Lung microvascular endothelial cell (primary cell): ENCODE measurements around the gene PIK3CB. TPM values are rescaled to one million over a fixed set of nuclear protein-coding genes. Genes with fewer than 3 reads are reported as not detected.
"Not testable (repeated sequence)": the region's sequence is repeated elsewhere in the genome, so short reads cannot be mapped to it uniquely, and the experiment has no call there.

Experiments
- DNase-seq, 2 donors: peaks; one replicate each; pipeline versions ENCODE4 v3.0.0 to v3.0.0-alpha.2; 2010; ENCODE audit warnings: low read depth in 2 of 2
- total RNA-seq: library from RNA; depleted of rRNA; stranded (reverse); fragments of >200 nt; gene quantifications from 2 replicates; pipeline ENCODE4 v1.2.1, GENCODE V29; 2014

Gene PIK3CB
- total RNA-seq, 1 donor from 2014 or later = 11.5 TPM

DNA sequence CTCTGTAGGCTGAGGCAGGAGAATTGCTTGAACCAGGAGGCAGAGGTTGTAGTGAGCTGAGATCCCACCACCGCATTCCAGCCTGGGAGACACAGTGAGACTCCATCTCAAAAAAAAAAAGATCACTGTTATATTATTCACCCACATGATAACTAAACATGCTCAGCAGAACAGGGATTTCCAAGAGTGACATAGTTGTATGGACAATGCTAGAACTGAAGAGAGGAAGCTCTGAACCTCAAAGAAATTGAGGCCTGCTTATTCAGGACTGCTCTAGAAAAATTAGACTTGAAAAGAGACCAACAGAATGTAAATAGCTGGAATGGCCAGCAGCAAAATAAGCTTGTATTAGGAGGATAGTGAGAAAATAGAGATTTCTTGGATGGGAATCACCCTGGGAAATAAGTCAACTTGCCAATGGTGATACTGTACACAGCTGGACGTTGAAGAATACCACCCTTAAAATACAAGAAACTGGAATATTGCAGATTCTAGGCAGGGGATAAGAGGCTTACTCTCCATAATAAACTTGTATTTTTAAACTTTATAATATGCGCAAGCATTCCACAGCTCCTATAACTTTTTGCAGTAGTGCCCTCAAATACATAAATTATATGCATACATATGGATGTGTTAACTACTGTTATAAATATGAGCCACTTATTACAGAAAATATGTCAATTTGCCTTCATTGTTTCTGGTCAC, 28.2 kb downstream of the PIK3CB start:
- DNase-seq = no peak

DNA sequence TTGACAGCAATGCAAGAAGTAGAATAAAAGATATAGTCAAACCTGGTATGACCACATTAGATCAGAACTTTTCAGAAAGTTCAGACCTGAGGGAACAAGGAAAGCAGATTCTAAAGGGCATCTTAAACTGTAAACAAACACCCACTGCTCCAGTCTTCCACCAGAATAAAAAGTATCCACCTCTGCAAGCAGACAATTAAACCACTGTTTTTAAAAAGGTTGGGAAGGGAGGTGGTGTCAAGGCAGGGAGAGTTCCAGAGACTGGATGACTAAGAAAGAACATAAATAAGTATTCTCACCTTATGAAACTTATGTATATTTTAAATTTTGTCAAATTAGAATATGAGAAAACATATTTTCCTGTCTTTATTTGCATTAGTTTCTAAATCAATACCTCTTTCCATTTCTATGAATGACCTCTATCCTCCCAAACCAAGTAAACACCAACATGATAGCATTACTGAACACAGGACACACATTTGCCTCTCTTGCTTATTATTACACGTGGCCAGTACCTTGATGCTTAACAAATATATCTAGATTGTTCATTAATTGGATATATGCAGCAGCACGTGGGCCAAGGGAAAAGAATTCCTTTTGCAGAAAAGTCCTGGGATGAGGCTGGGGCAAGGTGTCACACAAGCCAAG, 31.6 kb downstream of the PIK3CB start:
- DNase-seq = no peak

DNA sequence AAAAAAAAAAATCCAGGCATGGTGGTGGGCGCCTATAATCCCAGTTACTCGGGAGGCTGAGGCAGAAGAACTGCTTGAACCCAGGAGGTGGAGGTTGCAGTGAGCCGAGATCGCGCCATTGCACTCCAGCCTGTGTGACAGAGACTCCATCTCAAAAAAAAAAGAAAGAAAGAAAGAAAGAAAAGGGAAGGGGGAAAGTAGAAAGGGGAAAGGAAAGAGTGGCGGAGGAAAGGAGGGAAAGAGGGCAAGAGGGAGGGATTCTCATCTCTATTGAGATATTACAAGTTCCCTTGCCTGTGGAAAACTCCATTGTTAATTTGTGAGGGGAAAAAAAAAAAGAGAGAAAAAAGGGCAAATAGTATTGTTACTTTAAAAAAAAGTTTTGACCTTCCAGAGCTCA, 32.5 kb downstream of the PIK3CB start:
- not testable (repeated sequence) for DNase-seq

DNA sequence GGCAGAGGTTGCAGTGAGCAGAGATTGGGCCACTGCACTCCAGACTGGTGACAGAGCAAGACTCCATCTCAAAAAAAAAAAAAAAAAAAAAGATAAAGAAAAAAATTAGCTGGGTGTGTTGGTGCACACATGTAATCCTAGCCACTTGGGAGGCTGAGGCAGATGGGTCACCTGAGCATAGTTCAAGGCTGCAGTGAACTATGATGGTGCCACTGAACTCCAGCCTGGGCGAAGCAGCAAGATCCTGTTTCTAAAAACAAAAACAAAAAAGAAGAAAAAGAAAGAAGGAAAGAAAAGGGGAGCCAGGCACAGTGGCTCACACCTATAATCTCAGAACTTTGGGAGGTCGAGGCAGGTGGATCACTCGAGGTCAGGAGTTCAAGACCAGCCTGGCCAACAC, 32.9 kb downstream of the PIK3CB start:
- DNase-seq = no peak

DNA sequence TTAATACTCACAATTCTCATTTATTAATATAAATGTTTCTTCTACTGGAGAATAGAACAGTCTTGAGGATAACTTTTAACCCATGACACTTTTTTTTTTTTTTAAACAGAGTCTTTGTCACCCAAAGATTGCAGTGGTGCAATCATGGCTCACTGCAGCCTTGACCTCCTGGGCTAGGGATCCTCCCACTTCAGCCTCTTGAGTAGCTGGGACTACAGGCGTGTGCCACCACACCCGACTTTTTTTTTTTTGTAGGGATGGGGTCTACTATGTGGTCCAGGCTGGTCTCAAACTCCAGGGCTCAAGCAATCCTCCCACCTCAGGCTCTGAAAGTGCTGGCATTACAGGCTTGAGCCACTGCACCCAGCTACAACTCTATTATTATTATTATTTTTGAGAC, 34.5 kb downstream of the PIK3CB start:
- DNase-seq = no peak

DNA sequence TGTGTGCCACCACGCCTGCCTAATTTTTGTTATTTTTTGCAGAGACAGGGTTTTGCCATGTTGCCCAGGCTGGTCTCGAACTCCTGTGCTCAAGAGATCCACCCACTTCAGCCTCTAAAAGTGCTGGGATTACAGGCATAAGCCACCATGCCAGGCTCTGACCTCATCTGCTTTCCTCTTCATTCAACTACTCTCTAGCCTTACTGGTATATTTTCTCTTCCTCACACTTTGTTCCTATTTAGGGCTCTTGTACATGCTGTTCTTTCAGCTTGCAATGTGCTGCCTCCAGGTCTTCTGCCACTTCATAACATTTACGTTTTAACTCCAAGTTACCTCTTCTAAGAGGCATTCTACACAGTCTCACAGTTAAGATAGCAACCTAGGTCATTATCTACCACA, 34.9 kb downstream of the PIK3CB start:
- no peak for DNase-seq

DNA sequence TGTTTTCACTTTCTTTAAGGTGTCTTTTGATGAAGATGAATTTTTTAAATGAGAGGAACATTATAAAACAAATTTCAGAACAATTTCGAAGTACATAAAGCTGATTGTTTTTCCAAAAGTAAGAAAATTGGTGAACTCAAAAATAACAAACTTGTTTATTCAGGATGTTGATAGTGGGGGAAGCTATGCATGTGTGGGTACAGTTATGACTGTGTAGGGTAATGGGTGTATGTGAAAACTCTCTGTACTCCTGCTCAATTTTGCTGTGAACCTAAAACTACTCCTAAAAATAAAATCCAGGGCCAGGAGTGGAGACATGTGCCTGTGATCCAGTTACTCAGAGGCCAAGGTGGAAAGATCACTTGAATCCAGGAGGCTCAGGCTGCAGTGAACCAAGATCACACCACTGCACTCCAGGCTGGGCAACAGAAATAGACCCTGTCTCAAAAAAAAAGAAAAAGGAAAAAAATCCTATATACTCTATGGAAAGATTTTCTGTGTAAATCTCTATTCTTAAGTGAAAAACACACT, 37.2 kb downstream of the PIK3CB start:
- DNase-seq = no peak

DNA sequence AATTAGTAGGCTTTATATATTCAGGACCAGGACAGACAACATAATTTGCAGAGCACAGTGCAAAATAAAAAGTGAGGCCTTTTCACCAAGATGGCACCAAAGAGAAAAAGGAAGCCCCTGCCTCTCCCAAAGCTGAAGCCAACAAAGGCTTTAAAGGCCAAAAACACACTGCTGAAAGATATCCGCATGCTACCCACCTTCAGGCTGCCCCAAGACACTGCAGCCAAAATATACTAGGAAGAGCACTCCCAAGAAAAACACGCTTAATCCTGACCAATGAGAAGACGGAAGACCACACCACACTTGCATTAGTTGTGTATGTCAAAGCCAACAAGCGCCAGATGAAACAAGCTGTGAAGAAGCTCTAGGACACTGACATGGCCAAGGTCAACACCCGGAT, 38.0 kb downstream of the PIK3CB start:
- no peak for DNase-seq

DNA sequence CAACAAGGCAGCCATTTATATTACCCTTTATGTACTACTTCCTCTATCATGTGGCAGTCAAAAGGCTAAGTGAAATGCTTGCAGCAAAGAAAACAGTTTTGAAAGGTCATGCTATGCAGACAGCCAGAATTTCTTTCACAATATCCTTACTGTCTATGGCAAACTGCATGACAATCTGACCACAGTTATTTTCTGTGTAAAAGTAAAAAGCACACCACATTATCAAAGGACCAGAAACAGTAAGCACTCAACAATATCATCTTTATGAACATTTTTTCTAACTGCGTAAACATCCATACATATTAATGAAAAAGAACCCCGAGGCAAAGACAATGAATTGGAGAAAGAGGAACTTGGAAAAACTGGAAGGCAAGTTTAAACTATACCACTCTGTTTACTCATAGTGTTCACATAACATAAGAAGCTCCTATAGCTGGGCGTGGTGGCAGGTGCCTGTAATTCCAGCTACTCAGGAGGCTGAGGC, 47.9 kb downstream of the PIK3CB start:
- DNase-seq = no peak

DNA sequence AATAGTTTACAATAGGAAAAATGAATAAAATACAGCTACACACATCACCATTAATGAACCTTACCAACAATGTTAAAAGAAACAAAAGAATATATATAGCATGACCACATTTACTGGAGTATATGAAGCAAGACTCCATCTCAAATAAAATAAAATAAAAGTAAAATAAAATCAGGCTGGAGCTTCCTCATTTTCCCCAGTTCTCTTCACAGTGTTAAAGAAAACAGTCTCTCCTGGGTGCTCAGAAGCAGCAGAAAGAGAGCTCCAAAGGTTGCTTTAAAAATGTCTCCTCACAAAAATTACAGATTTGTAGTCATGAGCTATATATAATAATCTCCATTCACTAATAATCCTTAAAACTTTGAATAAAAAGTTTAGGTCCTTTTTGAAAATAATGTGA, 48.8 kb downstream of the PIK3CB start:
- no peak for DNase-seq

DNA sequence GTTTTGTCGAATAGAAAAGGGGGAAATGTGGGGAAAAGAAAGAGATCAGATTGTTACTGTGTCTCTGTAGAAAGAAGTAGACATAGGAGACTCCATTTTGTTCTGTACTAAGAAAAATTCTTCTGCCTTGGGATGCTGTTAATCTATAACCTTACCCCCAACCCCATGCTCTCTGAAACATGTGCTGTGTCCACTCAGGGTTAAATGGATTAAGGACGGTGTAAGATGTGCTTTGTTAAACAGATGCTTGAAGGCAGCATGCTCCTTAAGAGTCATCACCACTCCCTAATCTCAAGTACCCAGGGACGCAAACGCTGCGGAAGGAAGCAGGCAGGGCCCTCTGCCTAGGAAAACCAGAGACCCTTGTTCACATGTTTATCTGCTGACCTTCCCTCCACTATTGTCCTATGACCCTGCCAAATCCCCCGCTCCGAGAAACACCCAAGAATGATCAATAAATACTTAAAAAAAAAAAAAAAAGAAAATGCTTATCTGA, 49.3 kb downstream of the PIK3CB start:
- DNase-seq = not testable (repeated sequence)

DNA sequence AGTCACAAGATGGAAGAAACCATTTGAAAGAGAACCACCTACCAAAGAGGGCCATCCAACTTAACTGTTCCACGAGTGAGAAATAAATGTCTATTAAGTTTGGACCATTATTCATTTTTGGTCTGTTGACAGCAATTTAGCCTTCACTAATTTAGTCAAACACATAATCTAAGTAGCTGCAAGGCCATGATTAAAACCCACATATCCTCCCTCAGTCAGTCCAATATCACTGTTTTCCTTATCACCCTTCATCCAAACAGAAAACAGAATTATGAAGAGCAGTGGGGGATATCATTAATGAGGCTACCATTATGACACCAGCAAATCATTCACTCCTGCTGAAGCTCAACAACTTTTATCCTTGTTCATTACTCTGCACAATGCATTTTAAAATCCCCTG, 52.0 kb downstream of the PIK3CB start:
- no peak for DNase-seq

DNA sequence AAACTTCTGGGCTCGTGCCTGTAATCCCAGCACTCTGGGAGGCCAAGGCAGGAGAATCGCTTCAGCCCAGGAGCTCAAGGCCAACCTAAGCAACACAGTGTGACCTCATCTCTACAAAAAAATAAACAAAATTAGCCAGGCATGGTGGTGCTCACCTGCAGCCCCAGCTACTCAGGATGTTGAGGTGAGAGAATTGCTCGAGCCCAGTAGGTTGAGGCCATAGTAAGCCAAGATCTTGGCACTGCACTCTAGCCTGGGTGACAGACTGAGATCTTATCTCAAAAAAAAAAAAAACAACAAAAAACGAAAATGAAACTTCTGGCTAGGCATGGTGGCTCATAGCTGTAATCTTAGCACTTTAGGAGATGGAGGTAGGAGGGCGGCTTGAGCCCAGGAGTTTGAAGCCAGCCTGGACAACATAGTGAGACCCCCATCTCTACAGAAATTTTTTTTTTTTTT, 53.7 kb downstream of the PIK3CB start:
- DNase-seq = peak in 1 of 2 donors; percentile 15

DNA sequence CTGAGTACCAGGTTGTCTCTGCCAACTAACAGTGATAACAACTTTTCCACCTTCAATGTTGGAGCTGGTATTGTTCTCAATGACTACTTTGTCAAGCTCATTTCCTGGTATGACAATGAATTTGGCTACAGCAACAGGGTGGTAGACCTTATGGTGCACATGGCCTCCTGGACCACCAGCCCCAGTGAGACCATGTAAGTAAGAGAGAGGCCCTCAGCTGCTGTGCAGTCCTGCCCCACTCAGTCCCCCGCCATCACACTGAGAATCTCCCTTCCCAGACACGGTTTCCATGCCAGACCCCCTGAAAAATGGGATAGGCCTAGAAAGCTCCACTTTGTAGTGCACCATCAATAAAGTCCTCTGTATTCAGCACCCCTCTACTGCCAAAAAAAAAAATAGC, 56.1 kb downstream of the PIK3CB start:
- DNase-seq = no peak

DNA sequence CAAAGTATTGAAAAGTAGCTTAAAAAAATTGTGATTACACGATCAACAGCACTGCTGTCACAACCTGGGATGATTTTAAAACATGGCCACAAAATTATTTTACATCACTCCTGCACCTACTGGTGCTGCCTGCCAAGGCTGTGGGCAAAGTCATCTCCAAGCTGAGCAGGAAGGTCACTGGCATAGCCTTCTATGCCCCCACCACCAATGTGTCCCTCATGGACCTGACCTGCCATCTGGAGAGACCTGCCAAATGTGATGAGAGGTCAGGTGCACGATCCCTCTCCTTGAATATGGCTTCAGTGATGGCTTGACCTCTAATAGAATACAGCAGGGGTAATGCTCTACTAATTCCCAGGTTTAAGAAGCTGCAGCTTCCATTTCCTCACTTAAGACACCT, 57.8 kb downstream of the PIK3CB start:
- no peak for DNase-seq

DNA sequence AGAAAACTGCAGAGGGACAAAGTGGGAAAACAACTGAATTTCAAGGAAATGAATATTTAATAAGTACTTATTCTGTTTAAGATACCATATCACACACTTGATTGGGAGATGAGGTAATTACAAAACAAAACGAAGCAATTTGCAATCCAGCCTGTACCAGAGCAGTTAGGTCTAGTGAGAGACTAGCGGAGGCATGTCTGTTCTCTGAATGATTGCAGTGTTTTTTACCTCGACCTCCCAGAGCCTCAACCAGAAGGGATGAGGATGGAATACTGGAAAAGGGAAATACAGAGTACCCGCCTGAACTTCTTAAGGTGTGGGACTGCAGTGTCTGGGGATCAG, 59.5 kb downstream of the PIK3CB start:
- no peak for DNase-seq

DNA sequence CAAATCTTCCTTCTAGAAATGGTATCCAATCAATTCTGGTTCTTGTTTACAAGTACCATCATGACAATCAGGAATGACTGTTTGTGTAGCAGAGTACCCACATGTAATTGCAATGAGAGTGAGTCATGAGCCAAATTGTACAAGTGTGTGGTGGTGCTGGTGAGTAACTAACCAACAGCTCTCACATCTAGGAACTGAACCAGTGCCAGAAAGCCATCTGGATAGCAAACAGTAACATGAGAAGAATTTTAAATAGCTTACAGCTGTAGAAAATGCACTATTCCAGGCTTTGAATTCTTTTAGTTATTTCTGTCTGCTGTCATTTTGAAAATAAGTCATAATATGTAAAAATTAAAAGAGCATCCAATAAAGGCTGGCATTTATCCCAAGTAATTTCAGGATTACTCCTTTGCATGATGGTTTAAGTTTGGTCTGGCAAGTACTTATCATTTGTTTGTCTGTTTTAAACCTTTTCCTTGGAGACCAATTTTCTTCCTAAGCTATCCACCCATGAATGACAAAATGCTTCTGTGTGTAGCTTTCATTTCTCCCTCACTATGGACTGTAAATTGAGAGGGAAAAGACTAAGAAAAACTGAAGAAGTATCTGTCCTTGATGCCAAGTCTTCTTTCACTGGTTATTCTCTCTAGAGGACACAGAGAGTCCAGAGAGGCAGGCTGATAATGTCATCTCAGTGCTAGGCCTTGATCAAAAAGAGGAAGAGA, 60.0 kb downstream of the PIK3CB start:
- peak; percentile 81 to 98 for DNase-seq

DNA sequence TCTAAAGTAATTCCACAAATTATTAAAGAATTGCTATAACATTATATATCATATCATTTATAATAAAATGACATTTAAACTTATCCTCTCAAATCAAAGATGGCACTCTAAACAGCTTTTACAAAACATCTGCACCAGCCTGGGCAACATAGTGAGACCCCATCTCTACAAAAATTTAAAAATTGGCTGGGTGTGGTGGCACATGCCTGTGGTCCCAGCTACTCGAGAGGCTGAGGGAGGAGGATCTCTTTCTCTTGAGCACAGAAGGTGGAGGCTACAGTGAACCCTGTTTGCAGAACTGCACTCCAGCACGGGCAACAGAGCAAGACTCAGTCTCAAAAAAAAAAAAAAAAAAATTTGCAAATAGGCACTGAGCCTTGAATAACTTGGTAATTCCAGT, 63.1 kb downstream of the PIK3CB start:
- no peak for DNase-seq

DNA sequence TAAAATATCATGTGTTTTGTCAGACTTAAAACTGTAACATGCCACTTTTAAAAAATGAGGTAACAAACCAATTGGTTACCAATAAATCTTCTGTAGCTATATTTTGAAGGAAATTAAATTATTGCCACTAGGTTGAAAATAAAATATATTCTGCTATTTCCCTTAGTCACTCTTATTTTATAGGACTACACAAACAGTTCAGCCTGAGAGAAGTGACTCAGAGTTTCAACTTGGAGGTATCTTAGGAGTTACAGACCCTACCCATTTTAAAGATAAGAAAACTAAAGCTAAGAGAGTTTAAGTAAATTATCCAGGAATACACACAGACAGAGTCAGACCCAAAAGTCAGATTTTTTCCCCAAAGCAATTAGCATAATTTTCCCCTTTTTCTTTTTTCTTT, 65.1 kb downstream of the PIK3CB start:
- DNase-seq = no peak

DNA sequence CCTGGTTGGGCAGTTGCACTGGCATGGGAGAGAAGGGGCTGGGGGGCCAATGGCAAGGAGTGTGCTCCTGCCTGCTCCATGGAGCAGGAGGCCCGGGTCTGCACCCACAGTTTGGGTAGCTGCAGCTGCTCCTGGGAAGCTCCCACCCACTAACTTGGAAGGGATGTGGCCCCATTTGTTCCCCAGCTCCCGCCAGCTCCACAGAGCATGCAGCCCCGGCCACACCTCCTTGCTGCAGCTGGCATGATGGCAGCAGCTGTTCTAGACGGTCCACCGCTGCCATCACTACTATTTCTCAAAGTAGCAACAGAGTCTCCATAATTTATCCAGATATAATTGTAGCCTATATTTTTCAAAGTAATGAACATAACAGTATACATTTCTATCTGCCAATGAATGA, 65.8 kb downstream of the PIK3CB start:
- DNase-seq = no peak

DNA sequence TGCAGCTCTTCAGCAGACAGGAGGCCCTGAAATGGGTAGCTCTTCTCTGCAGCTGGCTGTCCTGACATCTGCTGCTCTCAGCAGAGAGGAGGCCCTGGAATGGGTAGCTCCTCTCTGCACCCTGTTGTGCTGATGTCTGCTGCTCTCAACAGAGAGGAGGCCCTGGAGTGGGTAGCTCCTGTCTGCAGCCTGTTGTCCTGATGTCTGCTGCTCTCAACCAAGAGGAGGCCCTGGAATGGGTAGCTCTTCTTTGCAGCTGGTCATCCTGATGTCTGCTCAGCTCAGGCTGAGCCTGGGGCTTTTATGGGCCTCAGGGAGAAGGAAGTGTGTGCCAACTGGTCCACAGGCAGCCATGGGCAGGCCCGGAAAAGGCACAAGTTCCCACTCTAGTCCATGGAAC, 66.6 kb downstream of the PIK3CB start:
- no peak for DNase-seq

DNA sequence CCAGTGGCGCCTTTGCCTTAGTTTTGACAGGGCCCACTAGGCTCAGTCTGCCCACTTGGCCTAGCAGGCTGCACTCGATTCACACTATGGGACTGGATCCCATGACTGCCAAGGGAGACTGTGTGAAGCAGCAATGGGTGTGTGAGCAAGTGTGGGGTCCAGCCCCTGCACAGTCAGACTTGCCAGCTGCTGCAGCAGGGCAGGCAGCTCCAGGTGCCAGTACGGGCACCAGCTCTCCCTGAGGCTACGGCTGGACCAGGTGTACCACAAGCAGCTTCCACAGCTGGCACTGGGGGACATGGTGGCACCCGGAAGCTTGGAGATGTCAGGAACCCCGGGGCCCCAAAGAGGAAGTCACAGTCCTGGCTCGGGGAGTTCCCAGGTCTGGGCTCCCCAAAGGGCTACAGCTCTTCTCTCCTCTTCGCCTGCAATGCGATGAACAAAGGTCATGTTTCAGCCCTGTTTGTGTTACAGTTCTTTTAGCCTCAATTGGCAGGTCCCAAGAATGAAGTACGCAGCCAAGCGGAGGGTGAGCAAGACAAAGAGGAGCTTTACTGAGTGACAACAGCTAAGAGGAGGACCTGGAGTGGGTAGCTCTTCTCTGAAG, 67.1 kb downstream of the PIK3CB start:
- DNase-seq = no peak
